GM12874 (cell line): Measurements from ENCODE around the gene ATP2B2.

Source experiments
- TF ChIP-seq, protein P1 (sequence below): IDR thresholded peaks from 2 replicates; pipeline ENCODE4 v1.5.1; 2011; ENCODE audit warnings: low read depth, mild to moderate bottlenecking, control low read depth, low read length, moderate library complexity; ENCODE audit not compliant: insufficient read depth

Gene ATP2B2

DNA sequence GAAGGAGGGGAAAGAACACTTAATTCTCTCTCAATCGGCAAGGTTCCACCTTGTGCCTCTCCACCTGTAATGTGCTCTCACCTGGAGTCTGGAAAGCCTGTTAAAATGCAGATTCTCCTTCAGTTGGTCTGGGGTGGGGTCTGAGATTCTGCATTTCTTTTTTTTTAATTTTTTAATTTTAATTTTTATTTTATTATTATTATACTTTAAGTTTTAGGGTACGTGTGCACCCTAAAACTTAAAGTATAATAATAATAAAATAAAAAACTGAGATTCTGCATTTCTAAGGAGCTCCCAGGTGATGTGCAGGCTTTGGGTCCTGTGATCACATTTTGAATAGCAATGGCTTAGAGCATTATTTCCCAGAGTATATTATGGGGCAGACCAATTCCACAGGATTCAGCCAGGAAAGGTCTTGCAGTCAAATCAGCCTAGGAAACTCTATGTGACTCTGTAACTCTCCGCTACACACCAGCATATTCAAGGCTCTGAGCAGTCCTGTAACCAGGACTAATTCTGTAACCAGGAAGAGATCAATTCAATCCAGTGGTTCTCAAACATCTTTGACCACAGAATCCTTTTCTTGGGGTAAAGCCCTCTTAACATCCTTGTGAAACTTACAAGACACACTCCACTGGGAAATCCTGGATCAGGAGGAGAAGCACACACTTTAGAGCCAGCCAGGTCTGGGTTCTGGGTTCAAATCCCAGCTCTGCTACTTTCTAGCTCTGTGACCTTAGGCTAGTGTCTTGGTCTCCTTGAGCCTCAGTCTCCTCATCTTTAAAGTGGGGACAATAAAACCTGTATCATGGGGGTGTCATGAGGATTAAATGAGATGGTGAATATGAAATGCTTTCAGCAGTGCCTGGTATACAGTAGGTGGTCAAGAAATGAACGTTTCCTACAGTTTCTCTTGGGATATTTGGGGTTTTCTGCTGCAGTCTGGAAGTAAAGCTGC, 122.2 kb downstream of the ATP2B2 start:
- TF ChIP-seq, protein P1, sequence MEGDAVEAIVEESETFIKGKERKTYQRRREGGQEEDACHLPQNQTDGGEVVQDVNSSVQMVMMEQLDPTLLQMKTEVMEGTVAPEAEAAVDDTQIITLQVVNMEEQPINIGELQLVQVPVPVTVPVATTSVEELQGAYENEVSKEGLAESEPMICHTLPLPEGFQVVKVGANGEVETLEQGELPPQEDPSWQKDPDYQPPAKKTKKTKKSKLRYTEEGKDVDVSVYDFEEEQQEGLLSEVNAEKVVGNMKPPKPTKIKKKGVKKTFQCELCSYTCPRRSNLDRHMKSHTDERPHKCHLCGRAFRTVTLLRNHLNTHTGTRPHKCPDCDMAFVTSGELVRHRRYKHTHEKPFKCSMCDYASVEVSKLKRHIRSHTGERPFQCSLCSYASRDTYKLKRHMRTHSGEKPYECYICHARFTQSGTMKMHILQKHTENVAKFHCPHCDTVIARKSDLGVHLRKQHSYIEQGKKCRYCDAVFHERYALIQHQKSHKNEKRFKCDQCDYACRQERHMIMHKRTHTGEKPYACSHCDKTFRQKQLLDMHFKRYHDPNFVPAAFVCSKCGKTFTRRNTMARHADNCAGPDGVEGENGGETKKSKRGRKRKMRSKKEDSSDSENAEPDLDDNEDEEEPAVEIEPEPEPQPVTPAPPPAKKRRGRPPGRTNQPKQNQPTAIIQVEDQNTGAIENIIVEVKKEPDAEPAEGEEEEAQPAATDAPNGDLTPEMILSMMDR = no peak

DNA sequence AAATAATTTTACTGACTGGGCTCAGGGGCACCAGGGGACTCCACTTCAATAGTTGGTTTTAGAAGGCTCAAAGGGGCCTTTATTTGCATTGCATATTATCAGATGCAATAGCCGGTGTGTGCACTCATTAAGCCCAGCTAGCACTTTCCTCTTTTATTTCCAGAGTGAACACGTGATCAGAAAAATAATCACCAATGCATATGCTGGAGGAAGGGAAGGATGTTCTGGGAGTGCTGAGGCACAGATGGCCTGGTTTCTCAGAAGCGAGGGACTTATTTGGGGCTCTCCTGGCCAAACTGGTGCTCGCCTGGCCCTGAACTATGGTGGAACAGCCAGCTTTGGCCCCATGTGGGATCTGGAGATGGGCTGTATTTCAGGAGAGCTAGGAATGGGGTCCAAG, 124.0 kb downstream of the ATP2B2 start:
- TF ChIP-seq, protein P1 = no peak

- TF ChIP-seq, protein P1 = no peak
Measured at GRCh38 chr3:10380906-10381305, 124.5 kb downstream of the ATP2B2 start.

DNA sequence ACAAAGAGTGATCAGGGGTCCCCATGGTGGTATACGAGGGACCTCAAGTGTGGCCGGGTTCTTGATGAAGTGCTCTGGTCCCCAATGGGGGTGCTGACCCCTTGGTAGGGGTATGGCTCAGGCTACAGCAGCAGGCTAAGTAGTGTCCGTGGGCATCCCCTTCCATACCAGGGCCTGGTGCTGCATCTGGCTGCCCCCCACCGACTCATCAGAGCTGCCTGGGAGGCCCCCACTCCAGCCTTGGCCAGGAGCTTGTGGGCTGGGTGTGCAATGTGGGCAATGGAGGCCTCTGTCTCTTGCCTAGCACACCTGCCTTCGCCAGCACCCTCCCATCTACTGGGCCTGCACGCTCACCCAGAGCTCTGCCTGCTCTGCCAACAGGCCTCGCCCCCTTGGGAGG, 125.4 kb downstream of the ATP2B2 start:
- TF ChIP-seq, protein P1 = no peak

- TF ChIP-seq, protein P1 = no peak
Measured at GRCh38 chr3:10379161-10379560, 126.2 kb downstream of the ATP2B2 start.

- TF ChIP-seq, protein P1 = no peak
Measured at GRCh38 chr3:10378742-10379141, 126.6 kb downstream of the ATP2B2 start.

DNA sequence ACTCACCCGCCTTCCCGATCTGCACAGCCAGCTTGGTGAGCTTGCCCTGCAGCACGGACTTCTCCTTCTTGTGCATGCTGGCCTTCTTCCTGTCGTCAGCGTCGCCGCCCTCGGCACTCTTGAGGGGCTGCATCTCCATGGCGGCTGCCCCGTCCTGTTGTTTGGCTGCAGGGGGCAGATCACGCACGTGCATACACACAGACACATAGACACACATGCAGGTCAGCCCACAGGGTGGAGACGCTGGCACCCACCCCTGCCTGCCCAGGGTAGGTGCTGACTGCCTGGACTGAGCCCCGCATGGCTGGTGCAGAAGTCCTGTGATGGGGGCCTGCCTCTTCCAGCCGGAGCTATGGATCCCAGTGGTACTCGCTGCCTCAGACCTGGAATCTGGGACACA, 127.1 kb downstream of the ATP2B2 start:
- TF ChIP-seq, protein P1 = no peak
